Measurements from ENCODE around the gene PCMTD2.
A peak's percentile ranks its signal among the peaks of the same experiment; 100 is the strongest.

PCMTD2 gene

DNA sequence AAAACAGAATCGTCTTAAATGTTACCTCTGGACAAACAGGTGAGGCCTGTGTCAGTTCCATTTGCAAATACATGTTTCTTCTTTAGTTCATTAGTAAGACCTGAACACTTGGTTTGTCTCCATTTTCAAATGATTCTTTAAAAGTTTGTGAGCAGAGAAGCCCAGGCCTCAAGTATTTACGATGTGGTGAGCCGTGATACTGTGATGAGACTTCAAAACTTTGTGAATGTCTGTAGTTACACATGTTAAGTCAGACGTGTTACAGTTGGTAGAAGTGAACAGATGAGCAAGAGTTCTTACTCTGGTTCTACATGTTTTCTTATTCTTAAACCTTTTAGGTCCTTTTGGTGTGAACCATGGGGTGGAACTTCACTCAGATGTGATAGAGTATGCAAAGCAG is 8.5 kb downstream of the PCMTD2 start:
- Mint-ChIP-seq H3K27me3 (ENCODE audit: low read depth, poor library complexity) (no peaks in the 10 kb centered on the region), H3K36me3 (ENCODE audit: low read depth) (peaks cover 46% of the 10 kb centered on the region), H3K4me1 (peaks cover 26% of the 10 kb centered on the region), H3K27ac (no peak overlapping the region), H3K9me3 (peaks cover 5% of the 10 kb centered on the region), H3K4me3 (no peak overlapping the region)
- DNase-seq = no peak
- TF ChIP-seq, protein P1, sequence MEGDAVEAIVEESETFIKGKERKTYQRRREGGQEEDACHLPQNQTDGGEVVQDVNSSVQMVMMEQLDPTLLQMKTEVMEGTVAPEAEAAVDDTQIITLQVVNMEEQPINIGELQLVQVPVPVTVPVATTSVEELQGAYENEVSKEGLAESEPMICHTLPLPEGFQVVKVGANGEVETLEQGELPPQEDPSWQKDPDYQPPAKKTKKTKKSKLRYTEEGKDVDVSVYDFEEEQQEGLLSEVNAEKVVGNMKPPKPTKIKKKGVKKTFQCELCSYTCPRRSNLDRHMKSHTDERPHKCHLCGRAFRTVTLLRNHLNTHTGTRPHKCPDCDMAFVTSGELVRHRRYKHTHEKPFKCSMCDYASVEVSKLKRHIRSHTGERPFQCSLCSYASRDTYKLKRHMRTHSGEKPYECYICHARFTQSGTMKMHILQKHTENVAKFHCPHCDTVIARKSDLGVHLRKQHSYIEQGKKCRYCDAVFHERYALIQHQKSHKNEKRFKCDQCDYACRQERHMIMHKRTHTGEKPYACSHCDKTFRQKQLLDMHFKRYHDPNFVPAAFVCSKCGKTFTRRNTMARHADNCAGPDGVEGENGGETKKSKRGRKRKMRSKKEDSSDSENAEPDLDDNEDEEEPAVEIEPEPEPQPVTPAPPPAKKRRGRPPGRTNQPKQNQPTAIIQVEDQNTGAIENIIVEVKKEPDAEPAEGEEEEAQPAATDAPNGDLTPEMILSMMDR (IDR thresholded peaks at IDR 0.05) = no peak

GRCh38 chr20:64265201-64265600 is 9.7 kb downstream of the PCMTD2 start:
- H3K27ac Mint-ChIP-seq = no peak overlapping the region
- peaks cover 57% of the 10 kb centered on the region for H3K36me3 Mint-ChIP-seq (ENCODE audit: low read depth)
- no peak overlapping the region for H3K4me3 Mint-ChIP-seq
- no peak for DNase-seq
- H3K9me3 Mint-ChIP-seq = peaks cover 13% of the 10 kb centered on the region
- H3K4me1 Mint-ChIP-seq = peaks cover 19% of the 10 kb centered on the region
- TF ChIP-seq, protein P1 (IDR thresholded peaks at IDR 0.05) = no peak
- H3K27me3 Mint-ChIP-seq (ENCODE audit: low read depth, poor library complexity) = peaks cover 2% of the 10 kb centered on the region

GRCh38 chr20:64266988-64267387 is 11.4 kb downstream of the PCMTD2 start:
- Mint-ChIP-seq H3K36me3 (ENCODE audit: low read depth) (peaks cover 60% of the 10 kb centered on the region), H3K4me1 (peaks cover 7% of the 10 kb centered on the region), H3K9me3 (peaks cover 13% of the 10 kb centered on the region), H3K27ac (no peak overlapping the region), H3K4me3 (no peak overlapping the region), H3K27me3 (ENCODE audit: low read depth, poor library complexity) (peaks cover 2% of the 10 kb centered on the region)
- DNase-seq = no peak
- TF ChIP-seq, protein P1 (IDR thresholded peaks at IDR 0.05) = no peak

GRCh38 chr20:64268174-64268573 is 12.6 kb downstream of the PCMTD2 start:
- no peak overlapping the region for H3K4me3 Mint-ChIP-seq
- TF ChIP-seq, protein P1 (IDR thresholded peaks at IDR 0.05) = no peak
- H3K27ac Mint-ChIP-seq = no peak overlapping the region
- peaks cover 66% of the 10 kb centered on the region for H3K36me3 Mint-ChIP-seq (ENCODE audit: low read depth)
- H3K4me1 Mint-ChIP-seq = peaks cover 7% of the 10 kb centered on the region
- peaks cover 2% of the 10 kb centered on the region for H3K27me3 Mint-ChIP-seq (ENCODE audit: low read depth, poor library complexity)
- no peak for DNase-seq
- peaks cover 13% of the 10 kb centered on the region for H3K9me3 Mint-ChIP-seq

DNA sequence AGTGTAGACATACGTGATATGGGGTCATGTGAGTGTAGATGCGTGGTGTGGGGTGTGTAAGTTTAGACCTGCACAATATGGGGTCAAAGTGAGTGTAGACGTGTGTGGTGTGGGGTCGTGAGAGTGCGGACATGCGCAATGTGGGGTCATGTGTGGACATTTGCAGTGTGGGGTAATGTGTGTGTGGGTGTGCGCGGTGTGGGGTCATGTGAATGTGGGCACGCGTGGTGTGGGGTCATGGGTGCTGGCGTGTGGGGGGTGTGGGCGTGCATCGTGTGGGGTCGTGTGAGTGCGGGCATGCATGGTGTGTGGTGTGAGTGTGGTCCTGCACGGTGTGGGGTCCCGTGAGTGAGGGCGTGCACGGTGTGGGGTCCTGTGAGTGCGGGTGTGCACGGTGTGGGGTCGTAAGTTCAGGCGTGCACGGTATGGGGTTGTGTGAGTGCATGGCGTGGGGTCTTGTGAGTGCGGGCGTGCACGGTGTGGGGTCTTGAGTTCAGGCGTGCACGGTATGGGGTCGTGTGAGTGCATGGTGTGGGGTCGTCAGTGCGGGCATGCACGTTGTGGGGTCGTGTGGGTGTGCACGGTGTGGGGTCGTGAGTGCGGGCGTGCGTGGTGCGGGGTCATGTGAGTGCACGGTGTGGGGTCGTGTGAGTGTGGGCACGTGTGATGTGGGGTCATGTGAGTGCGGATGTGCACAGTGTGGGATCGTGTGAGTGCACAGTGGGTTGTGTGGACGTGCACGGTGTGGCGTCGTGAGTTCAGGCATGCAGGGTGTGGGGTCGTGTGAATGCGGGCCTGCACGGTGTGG is 14.3 kb downstream of the PCMTD2 start:
- H3K27ac Mint-ChIP-seq = peak overlapping the region; percentile 9
- DNase-seq = no peak
- peaks cover 2% of the 10 kb centered on the region for H3K27me3 Mint-ChIP-seq (ENCODE audit: low read depth, poor library complexity)
- peaks cover 13% of the 10 kb centered on the region for H3K9me3 Mint-ChIP-seq
- peaks cover 7% of the 10 kb centered on the region for H3K4me1 Mint-ChIP-seq
- TF ChIP-seq, protein P1 (IDR thresholded peaks at IDR 0.05) = no peak
- no peak overlapping the region for H3K4me3 Mint-ChIP-seq
- peaks cover 69% of the 10 kb centered on the region for H3K36me3 Mint-ChIP-seq (ENCODE audit: low read depth)

DNA sequence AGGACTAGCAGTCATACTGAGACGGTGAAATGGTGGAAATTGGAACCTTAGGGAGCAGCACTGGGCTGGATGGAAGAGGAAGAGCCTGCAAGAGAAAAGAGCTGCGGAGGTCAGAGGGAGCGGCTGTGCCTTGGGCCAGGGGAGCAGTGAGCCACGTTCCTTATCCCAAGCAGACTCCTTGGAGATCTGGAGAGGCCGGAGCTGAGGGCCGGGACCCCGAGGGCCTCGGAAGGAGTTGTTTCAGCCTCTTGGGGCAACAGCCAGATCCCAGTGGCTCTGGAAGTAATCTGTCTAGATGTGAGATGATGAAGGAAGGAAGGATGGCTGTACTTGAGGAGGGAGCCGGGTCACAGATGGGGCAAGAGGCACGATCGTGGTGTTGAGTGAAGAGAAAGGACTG is 16.1 kb downstream of the PCMTD2 start:
- no peak overlapping the region for H3K4me3 Mint-ChIP-seq

More for the DNA sequence above, 16.1 kb downstream of the PCMTD2 start:
- DNase-seq = no peak
- Mint-ChIP-seq H3K9me3 (peaks cover 13% of the 10 kb centered on the region), H3K4me1 (peaks cover 7% of the 10 kb centered on the region), H3K36me3 (ENCODE audit: low read depth) (peaks cover 62% of the 10 kb centered on the region), H3K27me3 (ENCODE audit: low read depth, poor library complexity) (peaks cover 2% of the 10 kb centered on the region), H3K27ac (peak overlapping the region; percentile 34)
- TF ChIP-seq, protein P1 (IDR thresholded peaks at IDR 0.05) = no peak
